PC-3 (cell line): ENCODE measurements around the gene POU5F2. TPM values are rescaled to one million over a fixed set of nuclear protein-coding genes. Genes with fewer than 3 reads are reported as not detected.

Source experiments
- ATAC-seq: fragments of 200-7000 bp; cut with Tn5 transposase; 2 replicates; pipeline ENCODE4 v1.9.1; 2020; ENCODE audit warnings: mild to moderate bottlenecking, moderate library complexity
- BruUV-seq: library from RNA; stranded (reverse); fragments of 400-500 nt; replicated peaks from 2 replicates; lab custom pipeline; 2021; lab: Mats Ljungman, UMichigan
- CTCF ChIA-PET: fragments of 300-600 bp; sonication (Branson Sonifier 250); formaldehyde crosslinking; loops from one replicate; lab custom pipeline; 2022; ENCODE audit warnings: antibody characterized with exemption; lab: Charles Lee
- POLR2A ChIA-PET: fragments of 300-600 bp; sonication (Branson Sonifier 250); formaldehyde crosslinking; loops from one replicate; lab custom pipeline; 2022; ENCODE audit warnings: antibody characterized with exemption; ENCODE audit not compliant: unreplicated experiment; lab: Charles Lee
- DNase-seq: peaks from one replicate; pipeline ENCODE4 v3.0.0-alpha.2; 2015
- H2AFZ ChIP-seq: fragments of 300-600 bp; sonication (generic); 2 replicates; pipeline ENCODE4 v1.6.0; 2016; ENCODE audit warnings: antibody characterized with exemption, low read length
- H3F3A ChIP-seq: fragments of 300-600 bp; sonication (generic); one replicate; pipeline ENCODE4 v1.6.0; 2017; ENCODE audit warnings: antibody characterized with exemption, low read length, control low read depth, mild to moderate bottlenecking; ENCODE audit not compliant: unreplicated experiment
- H3K27ac ChIP-seq: fragments of 300-600 bp; sonication (generic); 2 replicates; pipeline ENCODE4 v1.5.1; 2016; ENCODE audit warnings: mild to moderate bottlenecking, low read length
- H3K27me3 ChIP-seq: fragments of 300-600 bp; sonication (generic); 2 replicates; pipeline ENCODE4 v1.6.1; 2016; ENCODE audit warnings: low read length, mixed read lengths
- H3K36me3 ChIP-seq: fragments of 300-600 bp; sonication (generic); 2 replicates; pipeline ENCODE4 v1.6.1; 2016; ENCODE audit warnings: low read depth, mixed run types, low read length, mixed read lengths
- H3K4me1 ChIP-seq: fragments of 300-600 bp; sonication (generic); 2 replicates; pipeline ENCODE4 v1.5.1; 2016; ENCODE audit warnings: low read length; ENCODE audit not compliant: insufficient read depth
- H3K4me2 ChIP-seq: fragments of 300-600 bp; sonication (generic); 2 replicates; pipeline ENCODE4 v1.6.0; 2016; ENCODE audit warnings: low read length
- H3K4me3 ChIP-seq: fragments of 300-600 bp; sonication (generic); 2 replicates; pipeline ENCODE4 v1.5.1; 2016; ENCODE audit warnings: mild to moderate bottlenecking, low read length, mixed read lengths
- H3K79me2 ChIP-seq: fragments of 300-600 bp; sonication (generic); 2 replicates; pipeline ENCODE4 v1.6.1; 2017; ENCODE audit warnings: low read length, mixed read lengths
- H3K9ac ChIP-seq: fragments of 300-600 bp; sonication (generic); 2 replicates; pipeline ENCODE4 v1.6.0; 2016; ENCODE audit warnings: mild to moderate bottlenecking, low read length
- H3K9me2 ChIP-seq: fragments of 300-600 bp; sonication (generic); replicated peaks from 2 replicates; pipeline ENCODE4 v1.6.1; 2016; ENCODE audit warnings: mixed run types, low read length, mixed read lengths
- H3K9me3 ChIP-seq: fragments of 300-600 bp; sonication (generic); 2 replicates; pipeline ENCODE4 v1.6.1; 2016; ENCODE audit warnings: low read length, mixed read lengths
- H4K20me1 ChIP-seq: fragments of 300-600 bp; sonication (generic); 2 replicates; pipeline ENCODE4 v1.6.1; 2016; ENCODE audit warnings: low read length, mixed read lengths
- EZH2 ChIP-seq: fragments of 300-600 bp; sonication (generic); IDR thresholded peaks from one replicate; pipeline ENCODE4 v1.6.1; 2017; ENCODE audit warnings: antibody characterized with exemption, mild to moderate bottlenecking, low read length; ENCODE audit not compliant: unreplicated experiment
- EZH2phosphoT487 ChIP-seq: fragments of 300-600 bp; sonication (generic); IDR thresholded peaks from 2 replicates; pipeline ENCODE4 v1.6.1; 2018; ENCODE audit warnings: mild to moderate bottlenecking, antibody characterized with exemption, low read length, borderline replicate concordance
- intact Hi-C: fragments of 100-400 bp; cut with micrococcal nuclease; formaldehyde crosslinking; loops from 2 replicates; pipeline ENCODE4 v1.9.0; 2023
- total RNA-seq: library from RNA; depleted of rRNA; stranded (reverse); fragments of >200 nt; gene quantifications from 2 replicates; pipeline ENCODE4 v1.2.3, GENCODE V29; 2014
- TF ChIP-seq, protein P1 (sequence below): fragments of 300-600 bp; sonication (generic); conservative IDR thresholded peaks from 2 replicates; pipeline ENCODE4 v1.5.1; 2017; ENCODE audit warnings: antibody characterized with exemption, low read depth, mild to moderate bottlenecking, low read length

Gene POU5F2
- total RNA-seq, 1 experiment from 2014 or later, result 0.66 TPM

DNA sequence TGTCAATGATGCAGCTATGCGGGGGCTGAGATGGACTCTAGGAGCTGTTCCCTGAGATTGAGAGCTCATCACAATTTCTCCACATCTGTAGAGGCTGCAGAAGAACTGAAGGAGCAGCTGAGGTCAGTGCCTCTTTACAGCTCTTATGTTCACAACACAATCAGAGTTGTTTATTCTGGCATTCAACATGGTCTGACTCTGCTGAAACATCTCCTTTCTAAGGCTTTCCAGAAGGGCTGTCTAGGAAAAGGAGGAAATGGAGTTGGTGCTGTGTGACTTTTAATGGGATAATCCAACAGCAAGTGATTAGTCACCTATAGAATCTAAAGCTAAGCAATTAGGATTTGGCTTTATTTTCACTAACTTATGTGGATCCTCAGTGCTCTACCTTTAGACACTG is 6.0 kb downstream of the POU5F2 start:
- no peaks in the 10 kb centered on the region for H4K20me1 ChIP-seq
- no peaks in the 10 kb centered on the region for H3K79me2 ChIP-seq
- H3K9me2 ChIP-seq, result no peaks in the 10 kb centered on the region
- TF ChIP-seq EZH2 (no peak), EZH2phosphoT487 (no peak)
- TF ChIP-seq, protein P1, sequence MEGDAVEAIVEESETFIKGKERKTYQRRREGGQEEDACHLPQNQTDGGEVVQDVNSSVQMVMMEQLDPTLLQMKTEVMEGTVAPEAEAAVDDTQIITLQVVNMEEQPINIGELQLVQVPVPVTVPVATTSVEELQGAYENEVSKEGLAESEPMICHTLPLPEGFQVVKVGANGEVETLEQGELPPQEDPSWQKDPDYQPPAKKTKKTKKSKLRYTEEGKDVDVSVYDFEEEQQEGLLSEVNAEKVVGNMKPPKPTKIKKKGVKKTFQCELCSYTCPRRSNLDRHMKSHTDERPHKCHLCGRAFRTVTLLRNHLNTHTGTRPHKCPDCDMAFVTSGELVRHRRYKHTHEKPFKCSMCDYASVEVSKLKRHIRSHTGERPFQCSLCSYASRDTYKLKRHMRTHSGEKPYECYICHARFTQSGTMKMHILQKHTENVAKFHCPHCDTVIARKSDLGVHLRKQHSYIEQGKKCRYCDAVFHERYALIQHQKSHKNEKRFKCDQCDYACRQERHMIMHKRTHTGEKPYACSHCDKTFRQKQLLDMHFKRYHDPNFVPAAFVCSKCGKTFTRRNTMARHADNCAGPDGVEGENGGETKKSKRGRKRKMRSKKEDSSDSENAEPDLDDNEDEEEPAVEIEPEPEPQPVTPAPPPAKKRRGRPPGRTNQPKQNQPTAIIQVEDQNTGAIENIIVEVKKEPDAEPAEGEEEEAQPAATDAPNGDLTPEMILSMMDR, result no peak
- CTCF ChIA-PET, result no interaction called here
- no peak overlapping the region for H3K27ac ChIP-seq
- no peaks in the 10 kb centered on the region for H3F3A ChIP-seq
- ATAC-seq (no peak), DNase-seq (no peak)
- H3K4me1 ChIP-seq, result no peaks in the 10 kb centered on the region
- no TSS peak for BruUV-seq
- no peak overlapping the region for H2AFZ ChIP-seq
- no peaks in the 10 kb centered on the region; the same call in 1 of the 2 replicates for H3K36me3 ChIP-seq
- H3K9ac ChIP-seq, result no peak overlapping the region
- intact Hi-C loops, result no loop called here
- H3K4me2 ChIP-seq, result no peak overlapping the region
- H3K9me3 ChIP-seq, result no peaks in the 10 kb centered on the region
- H3K4me3 ChIP-seq, result no peak overlapping the region
- no peaks in the 10 kb centered on the region for H3K27me3 ChIP-seq
- POLR2A ChIA-PET, result no interaction called here

DNA sequence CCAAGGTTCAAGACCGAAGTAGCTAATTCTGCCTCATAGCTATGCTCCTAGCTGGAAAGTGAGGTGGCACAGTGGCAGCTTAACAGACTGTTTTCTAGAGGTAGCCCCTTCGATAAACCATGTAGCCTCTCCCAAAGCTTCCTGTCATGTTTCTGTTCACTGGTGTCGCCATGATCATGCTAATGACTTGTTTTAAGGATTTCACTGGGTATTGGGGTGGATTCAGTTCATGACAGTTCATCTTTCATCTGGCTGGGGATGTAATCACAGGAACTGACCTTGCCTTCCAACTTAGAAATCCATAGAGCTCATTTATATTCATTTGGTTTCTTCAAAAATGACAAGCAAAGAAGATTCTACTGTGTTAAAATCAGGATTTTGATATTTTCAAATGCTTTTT is 9.4 kb downstream of the POU5F2 start:
- Histone ChIP-seq H3K4me1 (no peaks in the 10 kb centered on the region), H3K9me2 (no peaks in the 10 kb centered on the region), H3K9me3 (no peaks in the 10 kb centered on the region), H3K27me3 (no peaks in the 10 kb centered on the region), H2AFZ (no peak overlapping the region), H3K27ac (no peak overlapping the region), H3K79me2 (no peaks in the 10 kb centered on the region), H3K4me2 (no peak overlapping the region), H3K4me3 (no peak overlapping the region), H3K9ac (no peak overlapping the region), H3F3A (no peaks in the 10 kb centered on the region), H4K20me1 (no peaks in the 10 kb centered on the region), H3K36me3 (no peaks in the 10 kb centered on the region)
- DNase-seq, result no peak
- no TSS peak for BruUV-seq
- ChIA-PET CTCF (no interaction called here), POLR2A (no interaction called here)
- TF ChIP-seq EZH2phosphoT487 (no peak), EZH2 (no peak)
- TF ChIP-seq, protein P1, result no peak
- intact Hi-C loops, result no loop called here
- ATAC-seq, result no peak

DNA sequence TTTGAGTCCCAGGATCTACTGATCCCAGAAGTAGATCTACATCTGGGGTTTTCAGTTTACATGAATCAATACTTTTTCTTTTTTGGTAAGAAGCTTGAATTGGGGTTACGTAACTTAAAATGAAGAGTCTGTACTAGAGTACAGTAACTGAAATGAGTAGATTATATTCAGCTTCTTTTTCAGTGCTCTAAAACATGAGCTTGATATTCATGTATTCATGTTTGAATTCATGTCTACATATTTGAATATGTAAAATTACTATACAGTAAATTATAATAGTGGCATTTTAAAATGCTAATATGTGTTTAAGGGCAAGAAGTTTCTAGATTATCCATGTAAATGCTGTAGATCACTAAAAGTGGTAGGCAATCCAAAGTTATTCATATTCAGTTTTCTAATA is 14.8 kb downstream of the POU5F2 start:
- Histone ChIP-seq H3K27me3 (no peaks in the 10 kb centered on the region), H3K4me3 (no peak overlapping the region), H4K20me1 (no peaks in the 10 kb centered on the region), H3K36me3 (no peaks in the 10 kb centered on the region), H3F3A (no peaks in the 10 kb centered on the region), H3K4me2 (no peak overlapping the region), H3K4me1 (no peaks in the 10 kb centered on the region), H3K27ac (no peak overlapping the region), H2AFZ (no peak overlapping the region), H3K9me2 (no peaks in the 10 kb centered on the region), H3K79me2 (no peaks in the 10 kb centered on the region), H3K9ac (no peak overlapping the region), H3K9me3 (no peaks in the 10 kb centered on the region)
- DNase-seq, result no peak
- TF ChIP-seq EZH2phosphoT487 (no peak), EZH2 (no peak)
- TF ChIP-seq, protein P1, result no peak
- POLR2A ChIA-PET, result no interaction called here
- intact Hi-C loops, result no loop called here
- no peak for ATAC-seq
- no TSS peak for BruUV-seq
- CTCF ChIA-PET, result no interaction called here
